ENCODE results near the gene ZBED3. TPM values are rescaled to one million over a fixed set of nuclear protein-coding genes. Genes with fewer than 3 reads are reported as not detected.

The ZBED3 gene
- total RNA-seq, 1 experiment from 2014 or later: 7.0 TPM

DNA sequence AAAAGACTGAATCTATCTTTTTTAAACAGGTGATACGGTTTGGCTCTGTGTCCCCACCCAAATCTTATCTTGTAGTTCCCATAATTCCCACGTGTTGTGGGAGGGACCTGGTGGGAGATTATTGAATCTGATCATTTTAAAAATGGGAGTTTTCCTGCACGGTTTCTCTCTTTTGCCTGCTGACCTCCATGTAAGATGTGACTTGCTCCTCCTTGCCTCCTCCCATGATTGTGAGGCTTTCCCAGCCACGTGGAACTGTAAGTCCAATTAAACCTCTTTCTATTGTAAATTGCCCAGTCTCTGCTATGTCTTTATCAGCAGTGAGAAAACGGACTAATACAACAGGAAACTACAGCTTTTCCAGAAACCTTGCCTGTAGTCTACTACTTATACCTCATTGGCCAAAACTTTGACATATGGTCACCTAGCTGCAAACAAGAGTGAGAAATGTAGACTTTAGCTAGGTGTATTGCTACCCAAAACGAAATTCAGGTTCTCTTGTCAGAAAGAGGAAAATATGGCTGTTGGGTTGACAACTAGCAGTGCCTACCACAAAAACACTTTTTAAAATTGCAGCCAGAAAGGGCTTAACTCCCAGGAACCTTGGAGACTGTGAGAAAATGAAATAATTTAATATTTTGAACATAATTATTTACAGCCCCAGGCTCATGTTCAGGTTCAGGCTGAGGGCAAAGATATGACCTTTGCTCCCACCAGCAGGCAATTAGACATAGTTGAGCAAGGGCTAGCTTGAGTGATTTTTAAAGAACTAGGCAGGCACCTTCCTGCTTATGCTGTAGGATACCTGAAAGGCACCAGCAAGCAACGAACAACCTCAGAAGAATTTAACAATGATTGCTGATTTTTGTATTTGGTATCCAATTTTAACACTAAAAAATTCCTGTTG is 64.3 kb downstream of the ZBED3 start (continued):
- TF ChIP-seq, protein P1, sequence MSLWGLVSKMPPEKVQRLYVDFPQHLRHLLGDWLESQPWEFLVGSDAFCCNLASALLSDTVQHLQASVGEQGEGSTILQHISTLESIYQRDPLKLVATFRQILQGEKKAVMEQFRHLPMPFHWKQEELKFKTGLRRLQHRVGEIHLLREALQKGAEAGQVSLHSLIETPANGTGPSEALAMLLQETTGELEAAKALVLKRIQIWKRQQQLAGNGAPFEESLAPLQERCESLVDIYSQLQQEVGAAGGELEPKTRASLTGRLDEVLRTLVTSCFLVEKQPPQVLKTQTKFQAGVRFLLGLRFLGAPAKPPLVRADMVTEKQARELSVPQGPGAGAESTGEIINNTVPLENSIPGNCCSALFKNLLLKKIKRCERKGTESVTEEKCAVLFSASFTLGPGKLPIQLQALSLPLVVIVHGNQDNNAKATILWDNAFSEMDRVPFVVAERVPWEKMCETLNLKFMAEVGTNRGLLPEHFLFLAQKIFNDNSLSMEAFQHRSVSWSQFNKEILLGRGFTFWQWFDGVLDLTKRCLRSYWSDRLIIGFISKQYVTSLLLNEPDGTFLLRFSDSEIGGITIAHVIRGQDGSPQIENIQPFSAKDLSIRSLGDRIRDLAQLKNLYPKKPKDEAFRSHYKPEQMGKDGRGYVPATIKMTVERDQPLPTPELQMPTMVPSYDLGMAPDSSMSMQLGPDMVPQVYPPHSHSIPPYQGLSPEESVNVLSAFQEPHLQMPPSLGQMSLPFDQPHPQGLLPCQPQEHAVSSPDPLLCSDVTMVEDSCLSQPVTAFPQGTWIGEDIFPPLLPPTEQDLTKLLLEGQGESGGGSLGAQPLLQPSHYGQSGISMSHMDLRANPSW (CRISPR knock-in tag; conservative IDR thresholded peaks at IDR 0.05; ENCODE audit: low read depth): no peak
- TF ChIP-seq MXD4 (CRISPR knock-in tag; IDR thresholded peaks at IDR 0.05; ENCODE audit: borderline replicate concordance) (no peak), ZSCAN18 (CRISPR knock-in tag; IDR thresholded peaks at IDR 0.05) (no peak), GRHL2 (CRISPR knock-in tag; IDR thresholded peaks at IDR 0.05; ENCODE audit: insufficient replicate concordance, severe bottlenecking) (no peak), HMGA2 (CRISPR knock-in tag; IDR thresholded peaks at IDR 0.05) (no peak)
- TF ChIP-seq, protein P2, sequence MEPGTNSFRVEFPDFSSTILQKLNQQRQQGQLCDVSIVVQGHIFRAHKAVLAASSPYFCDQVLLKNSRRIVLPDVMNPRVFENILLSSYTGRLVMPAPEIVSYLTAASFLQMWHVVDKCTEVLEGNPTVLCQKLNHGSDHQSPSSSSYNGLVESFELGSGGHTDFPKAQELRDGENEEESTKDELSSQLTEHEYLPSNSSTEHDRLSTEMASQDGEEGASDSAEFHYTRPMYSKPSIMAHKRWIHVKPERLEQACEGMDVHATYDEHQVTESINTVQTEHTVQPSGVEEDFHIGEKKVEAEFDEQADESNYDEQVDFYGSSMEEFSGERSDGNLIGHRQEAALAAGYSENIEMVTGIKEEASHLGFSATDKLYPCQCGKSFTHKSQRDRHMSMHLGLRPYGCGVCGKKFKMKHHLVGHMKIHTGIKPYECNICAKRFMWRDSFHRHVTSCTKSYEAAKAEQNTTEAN (CRISPR knock-in tag; IDR thresholded peaks at IDR 0.05): no peak
- TF ChIP-seq, protein P3, sequence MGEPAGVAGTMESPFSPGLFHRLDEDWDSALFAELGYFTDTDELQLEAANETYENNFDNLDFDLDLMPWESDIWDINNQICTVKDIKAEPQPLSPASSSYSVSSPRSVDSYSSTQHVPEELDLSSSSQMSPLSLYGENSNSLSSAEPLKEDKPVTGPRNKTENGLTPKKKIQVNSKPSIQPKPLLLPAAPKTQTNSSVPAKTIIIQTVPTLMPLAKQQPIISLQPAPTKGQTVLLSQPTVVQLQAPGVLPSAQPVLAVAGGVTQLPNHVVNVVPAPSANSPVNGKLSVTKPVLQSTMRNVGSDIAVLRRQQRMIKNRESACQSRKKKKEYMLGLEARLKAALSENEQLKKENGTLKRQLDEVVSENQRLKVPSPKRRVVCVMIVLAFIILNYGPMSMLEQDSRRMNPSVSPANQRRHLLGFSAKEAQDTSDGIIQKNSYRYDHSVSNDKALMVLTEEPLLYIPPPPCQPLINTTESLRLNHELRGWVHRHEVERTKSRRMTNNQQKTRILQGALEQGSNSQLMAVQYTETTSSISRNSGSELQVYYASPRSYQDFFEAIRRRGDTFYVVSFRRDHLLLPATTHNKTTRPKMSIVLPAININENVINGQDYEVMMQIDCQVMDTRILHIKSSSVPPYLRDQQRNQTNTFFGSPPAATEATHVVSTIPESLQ (CRISPR knock-in tag; IDR thresholded peaks at IDR 0.05): no peak

Other genes starting within 250 kb of the ZBED3 start
- gene S100Z, start 237.3 kb downstream of the ZBED3 start, total RNA-seq (2021): not detected in 3 replicates
- gene CRHBP, start 134.2 kb downstream of the ZBED3 start, total RNA-seq (2021): not detected in 3 replicates
- gene AGGF1, start 56.9 kb downstream of the ZBED3 start, total RNA-seq (2021): 20.2 to 23.2 TPM (median 21.2 TPM) in 3 replicates
- gene PDE8B, start 123.4 kb upstream of the ZBED3 start, total RNA-seq (2021): 0.31 to 0.62 TPM (median 0.53 TPM) in 3 replicates